Nephron (organoid): ENCODE data around the gene ATP5PO.

Source experiments
- H3K27ac Mint-ChIP-seq, 3 experiments: 2 replicates each; pipeline ENCODE4 v1.8.0; 2020; ENCODE audit warnings: mixed read lengths in 3 of 3, mild to moderate bottlenecking in 2 of 3, moderate library complexity in 1 of 3
- H3K27me3 Mint-ChIP-seq: 2 replicates; pipeline ENCODE4 v1.8.0; 2021; ENCODE audit warnings: low read depth, mild to moderate bottlenecking, moderate library complexity, mixed read lengths
- H3K36me3 Mint-ChIP-seq: 2 replicates; pipeline ENCODE4 v1.8.0; 2020; ENCODE audit warnings: low read depth, mixed read lengths
- H3K4me1 Mint-ChIP-seq: 2 replicates; pipeline ENCODE4 v1.8.0; 2020; ENCODE audit warnings: mixed read lengths
- H3K4me3 Mint-ChIP-seq, 3 experiments: 2 replicates each; pipeline ENCODE4 v1.8.0; 2020; ENCODE audit warnings: mild to moderate bottlenecking in 3 of 3, mixed read lengths in 3 of 3, moderate library complexity in 2 of 3
- H3K9me3 Mint-ChIP-seq: 2 replicates; pipeline ENCODE4 v1.8.0; 2020; ENCODE audit warnings: mixed read lengths
- CTCF ChIP-seq, 3 experiments: fragments of 200-600 bp; sonication (generic); IDR thresholded peaks; one replicate each; pipeline ENCODE4 v1.5.0; 2021; ENCODE audit warnings: antibody characterized with exemption in 3 of 3; ENCODE audit not compliant: unreplicated experiment in 3 of 3

Gene ATP5PO

GRCh38 chr21:33881689-33882440 lies 33.7 kb downstream of the ATP5PO start:
- Mint-ChIP-seq H3K27me3 (peaks cover 2% of the 10 kb centered on the region), H3K9me3 (no peaks in the 10 kb centered on the region), H3K36me3 (no peaks in the 10 kb centered on the region), H3K27ac (peak overlapping the region in 2 of 3 experiments; percentile 77 to 78), H3K4me3 (no peak overlapping the region), H3K4me1 (peaks cover 31% of the 10 kb centered on the region)
- no peak for TF ChIP-seq CTCF (IDR thresholded peaks at IDR 0.05; ENCODE audit: unreplicated experiment in 3 of 3)

GRCh38 chr21:33880626-33881025 lies 35.0 kb downstream of the ATP5PO start:
- Mint-ChIP-seq H3K36me3 (no peaks in the 10 kb centered on the region), H3K4me1 (peaks cover 31% of the 10 kb centered on the region), H3K4me3 (no peak overlapping the region), H3K27ac (no peak overlapping the region), H3K27me3 (peaks cover 3% of the 10 kb centered on the region), H3K9me3 (no peaks in the 10 kb centered on the region)
- no peak for TF ChIP-seq CTCF (IDR thresholded peaks at IDR 0.05; ENCODE audit: unreplicated experiment in 3 of 3)

GRCh38 chr21:33878824-33879223 lies 36.8 kb downstream of the ATP5PO start:
- H3K4me3 Mint-ChIP-seq = no peak overlapping the region
- no peak overlapping the region for H3K27ac Mint-ChIP-seq
- no peaks in the 10 kb centered on the region for H3K9me3 Mint-ChIP-seq
- H3K4me1 Mint-ChIP-seq = peaks cover 18% of the 10 kb centered on the region
- peaks cover 3% of the 10 kb centered on the region for H3K27me3 Mint-ChIP-seq
- no peak for TF ChIP-seq CTCF (IDR thresholded peaks at IDR 0.05; ENCODE audit: unreplicated experiment in 3 of 3)
- no peaks in the 10 kb centered on the region for H3K36me3 Mint-ChIP-seq

GRCh38 chr21:33875026-33875695 lies 40.4 kb downstream of the ATP5PO start:
- Mint-ChIP-seq H3K4me3 (no peak overlapping the region), H3K9me3 (no peaks in the 10 kb centered on the region), H3K27ac (no peak overlapping the region), H3K36me3 (peaks cover under 1% of the 10 kb centered on the region), H3K4me1 (no peaks in the 10 kb centered on the region), H3K27me3 (peaks cover 3% of the 10 kb centered on the region)
- TF ChIP-seq CTCF (IDR thresholded peaks at IDR 0.05; ENCODE audit: unreplicated experiment in 3 of 3) = no peak

- Mint-ChIP-seq H3K27ac (no peak overlapping the region), H3K36me3 (peaks cover 6% of the 10 kb centered on the region), H3K4me3 (no peak overlapping the region), H3K9me3 (peaks cover 4% of the 10 kb centered on the region), H3K27me3 (peaks cover 3% of the 10 kb centered on the region), H3K4me1 (no peaks in the 10 kb centered on the region)
- no peak for TF ChIP-seq CTCF (IDR thresholded peaks at IDR 0.05; ENCODE audit: unreplicated experiment in 3 of 3)
Observed at GRCh38 chr21:33874161-33874560, 41.4 kb downstream of the ATP5PO start.
